Ramos (cell line): ENCODE data around the gene KY.
"Not testable (repeated sequence)": the region's sequence is repeated elsewhere in the genome, so short reads cannot be mapped to it uniquely, and the experiment has no call there.

Source experiments
- in situ Hi-C: fragments of 300-500 bp; cut with MboI; formaldehyde crosslinking; loops from one replicate; pipeline ENCODE4 v1.14.3; 2022; ENCODE audit warnings: low sequenced_read_pairs; ENCODE audit not compliant: unreplicated experiment

Gene KY

DNA sequence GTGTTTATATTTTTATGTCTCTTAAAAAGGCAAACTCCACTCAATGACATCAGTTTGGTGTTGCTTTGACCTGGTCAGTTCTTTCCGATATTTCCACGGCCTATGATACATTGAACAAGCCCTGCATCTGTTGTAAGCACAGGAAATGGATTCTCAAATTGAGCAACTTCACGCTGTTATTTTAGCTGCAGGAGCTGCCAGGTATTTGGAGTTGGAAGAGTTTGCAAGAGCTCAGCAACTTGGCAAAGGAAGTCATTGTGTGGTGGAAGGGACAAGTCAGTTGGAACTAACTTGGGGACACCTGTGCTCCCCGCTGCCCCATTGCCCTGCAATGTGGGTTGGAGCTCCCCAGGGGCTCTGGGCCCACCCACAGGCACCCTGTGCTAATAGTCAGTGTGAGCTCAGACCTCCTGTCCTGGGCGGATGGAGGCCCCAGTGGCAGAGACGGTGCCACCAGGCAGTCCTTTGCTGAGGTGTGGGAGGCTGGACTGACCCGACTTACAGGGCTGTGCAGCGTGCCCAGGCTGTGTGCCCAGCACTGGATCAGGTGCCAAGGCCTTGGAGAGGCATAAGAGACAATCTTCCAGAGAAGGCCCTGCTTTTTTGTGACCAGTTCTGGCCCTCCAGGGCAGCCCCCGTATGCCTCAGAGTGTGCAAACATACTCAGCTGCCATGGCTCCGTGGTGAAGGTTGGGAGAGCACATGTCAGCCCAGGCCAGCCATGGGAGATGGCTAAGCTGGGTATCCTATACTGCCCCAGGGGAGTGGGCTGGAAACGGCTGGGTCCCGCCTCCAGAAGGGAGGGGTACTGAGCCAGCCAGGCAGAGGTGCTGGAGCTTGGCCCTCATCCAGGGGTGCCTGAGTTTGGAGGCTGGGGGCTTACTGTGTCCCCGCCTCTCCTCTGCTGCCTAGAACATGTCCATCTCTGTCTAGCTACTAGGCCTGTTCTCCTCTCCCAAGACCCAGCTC lies 43.5 kb downstream of the KY start:
- in situ Hi-C loops: no loop called here

DNA sequence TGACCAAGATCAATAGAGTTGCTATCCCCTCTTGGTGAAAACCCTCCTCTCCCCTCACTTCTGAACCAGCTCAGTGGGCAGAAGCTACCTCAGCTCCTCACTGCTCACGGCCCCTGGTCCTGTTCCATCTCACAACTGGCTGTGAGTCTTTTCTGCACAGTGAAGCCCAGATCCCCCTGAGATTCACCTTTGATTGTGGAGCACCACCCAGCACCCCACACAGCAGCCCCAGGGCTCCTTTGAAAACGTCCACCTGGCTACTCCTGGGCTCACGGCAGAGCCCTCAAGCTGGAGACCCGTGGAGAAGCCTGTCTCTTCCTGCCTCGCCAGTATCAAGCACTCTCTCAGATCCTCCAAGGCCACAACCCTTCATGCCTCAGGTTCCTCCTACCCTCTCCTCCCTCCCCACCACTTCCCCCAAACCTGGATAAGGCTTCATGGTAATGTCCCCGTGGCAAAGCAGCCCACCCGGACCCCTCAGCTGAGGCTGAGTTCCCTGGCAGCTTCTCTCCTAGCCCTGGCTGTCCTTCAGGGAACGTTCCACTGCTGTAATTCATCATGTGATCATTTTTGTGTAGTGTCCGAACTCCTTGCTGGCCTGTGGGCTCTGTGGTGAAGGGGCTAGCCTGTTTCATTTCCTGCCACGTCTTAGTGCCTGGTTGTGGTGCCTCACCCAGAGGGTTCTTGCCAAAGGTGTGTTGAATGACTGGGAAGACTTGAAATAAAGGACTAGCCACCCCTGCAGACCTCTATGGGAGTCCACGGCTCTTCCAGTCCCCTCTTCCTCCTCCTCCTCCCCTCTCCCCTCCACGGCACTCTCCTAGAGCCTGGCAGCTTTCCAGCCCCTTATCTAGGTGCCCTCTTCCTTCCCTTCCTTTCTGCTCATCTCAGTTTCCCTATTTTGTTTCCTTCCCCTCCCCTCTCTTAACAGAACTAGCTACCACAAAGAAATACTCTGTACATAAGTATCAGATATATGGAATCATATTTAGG lies 44.5 kb downstream of the KY start:
- in situ Hi-C loops: no loop called here

DNA sequence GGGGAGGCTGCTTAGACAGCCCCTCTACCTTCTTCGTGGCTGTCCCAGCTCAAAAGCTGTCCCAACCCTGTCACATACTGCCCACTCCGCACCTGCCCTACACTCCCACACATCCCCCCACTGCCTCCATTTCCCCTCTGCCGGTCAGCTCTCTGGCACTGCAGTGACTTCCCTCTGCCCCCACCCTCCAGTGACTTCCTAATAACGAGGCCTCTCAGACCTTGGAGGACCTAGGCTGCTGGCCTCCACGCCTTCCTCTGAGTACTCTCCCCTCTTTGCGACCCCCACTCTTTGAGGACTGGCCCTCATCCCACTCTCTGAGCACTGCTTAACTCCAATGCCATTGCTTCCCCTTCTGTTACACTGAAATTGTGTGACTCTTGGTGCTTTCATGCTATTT lies 45.3 kb downstream of the KY start:
- in situ Hi-C loops: no loop called here

DNA sequence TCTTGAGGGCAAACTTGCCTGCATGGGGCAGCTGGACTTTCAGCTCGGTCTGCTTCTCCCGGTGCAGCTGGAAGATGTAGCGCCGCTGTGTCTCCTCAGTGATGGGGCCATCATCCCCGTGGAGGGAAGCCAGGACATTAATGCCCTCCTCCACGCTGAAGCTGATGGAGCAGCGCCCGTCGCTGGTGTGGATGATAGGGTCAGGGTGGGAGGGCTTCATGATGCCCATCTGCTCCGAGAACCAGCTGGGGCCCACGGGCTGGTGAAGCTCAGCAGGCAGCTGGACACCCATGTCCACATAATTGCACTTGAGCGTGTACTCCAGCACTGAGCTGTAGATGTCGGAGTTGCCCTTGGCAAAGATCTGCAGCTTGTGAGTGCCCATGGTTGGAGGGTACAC lies 46.9 kb downstream of the KY start:
- in situ Hi-C loops: no loop called here

DNA sequence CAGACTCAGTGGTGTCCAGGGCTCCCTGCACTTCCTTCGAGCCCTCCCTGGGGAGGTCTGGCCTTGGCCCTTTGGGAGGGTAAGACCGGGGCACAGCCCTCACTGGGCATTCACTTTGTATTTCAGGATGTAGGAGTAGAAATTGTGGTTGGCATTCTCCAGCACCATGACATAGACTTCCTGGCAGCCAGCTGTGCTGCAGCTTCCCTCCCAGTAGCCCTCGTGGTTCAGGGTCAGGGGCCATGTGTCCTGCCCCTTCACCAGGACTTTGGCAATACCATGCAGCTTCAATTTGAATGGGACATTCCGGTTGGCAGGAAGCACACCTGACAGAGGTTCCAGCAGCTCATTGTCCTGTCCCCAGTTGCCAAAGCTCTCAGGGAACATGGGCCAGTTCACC lies 47.3 kb downstream of the KY start:
- in situ Hi-C loops: no loop called here

DNA sequence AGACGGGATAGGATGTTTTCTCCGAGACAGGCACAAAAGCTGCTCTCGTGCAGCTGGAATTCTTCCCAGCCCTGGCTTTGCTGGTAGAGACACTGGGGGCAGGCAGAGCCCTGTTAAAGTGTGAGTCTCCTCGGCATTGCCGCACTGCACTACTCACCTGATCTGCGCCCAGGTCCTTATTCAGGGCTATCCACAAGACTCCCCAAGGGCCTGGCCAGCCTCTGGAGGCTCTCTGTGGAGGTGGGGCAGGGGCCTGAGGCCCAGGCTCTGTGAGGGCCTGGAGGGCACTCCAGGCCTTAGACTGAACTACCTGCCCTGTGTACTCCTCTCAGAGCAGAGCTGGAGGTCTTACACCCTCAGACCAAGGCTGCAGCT lies 48.4 kb downstream of the KY start:
- in situ Hi-C loops: no loop called here

DNA sequence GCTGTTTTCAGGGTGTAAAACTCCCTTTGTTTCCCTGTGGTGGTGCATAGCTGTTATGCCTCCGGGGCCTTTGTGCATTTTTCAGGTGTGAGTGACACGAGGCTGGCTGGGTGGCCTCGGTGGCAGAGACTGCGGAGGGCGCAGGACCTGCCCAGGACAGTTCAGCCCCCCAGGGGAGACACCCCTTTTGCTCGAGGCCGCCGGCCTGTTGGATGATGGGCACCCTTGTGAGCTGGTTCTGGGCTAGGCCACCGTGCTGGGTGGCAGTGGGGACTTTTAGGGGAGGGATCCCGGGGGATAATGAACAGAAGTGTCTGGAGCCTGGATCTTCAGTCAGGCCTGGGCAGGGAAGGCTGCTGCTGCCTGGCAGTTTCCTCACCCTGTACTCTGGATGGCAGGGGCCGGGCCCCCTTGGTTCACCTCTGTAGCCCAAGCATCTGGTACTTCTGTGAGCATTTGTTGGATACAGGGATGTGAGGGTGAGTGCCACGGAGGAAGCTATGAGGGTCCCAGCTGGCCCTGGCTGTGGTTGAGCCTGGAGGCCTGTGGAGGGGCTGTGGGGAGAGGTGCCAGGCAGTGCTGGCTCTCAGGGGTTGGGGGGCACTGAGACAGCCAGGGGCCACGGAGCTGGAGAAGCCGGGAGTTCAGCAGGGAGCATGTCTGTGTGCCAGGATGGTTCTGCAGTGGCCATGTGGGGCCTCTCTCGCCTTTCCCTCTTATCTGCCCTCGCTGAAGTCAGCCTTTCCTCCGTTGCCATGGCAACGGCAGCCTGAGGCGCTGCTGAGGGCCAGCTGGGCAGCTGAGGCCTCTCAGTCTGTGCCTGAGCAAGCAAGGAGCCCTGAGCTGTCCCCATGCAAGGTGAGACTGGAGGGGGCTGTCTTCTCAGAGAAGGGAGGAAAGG lies 49.0 kb downstream of the KY start:
- in situ Hi-C loops: no loop called here

DNA sequence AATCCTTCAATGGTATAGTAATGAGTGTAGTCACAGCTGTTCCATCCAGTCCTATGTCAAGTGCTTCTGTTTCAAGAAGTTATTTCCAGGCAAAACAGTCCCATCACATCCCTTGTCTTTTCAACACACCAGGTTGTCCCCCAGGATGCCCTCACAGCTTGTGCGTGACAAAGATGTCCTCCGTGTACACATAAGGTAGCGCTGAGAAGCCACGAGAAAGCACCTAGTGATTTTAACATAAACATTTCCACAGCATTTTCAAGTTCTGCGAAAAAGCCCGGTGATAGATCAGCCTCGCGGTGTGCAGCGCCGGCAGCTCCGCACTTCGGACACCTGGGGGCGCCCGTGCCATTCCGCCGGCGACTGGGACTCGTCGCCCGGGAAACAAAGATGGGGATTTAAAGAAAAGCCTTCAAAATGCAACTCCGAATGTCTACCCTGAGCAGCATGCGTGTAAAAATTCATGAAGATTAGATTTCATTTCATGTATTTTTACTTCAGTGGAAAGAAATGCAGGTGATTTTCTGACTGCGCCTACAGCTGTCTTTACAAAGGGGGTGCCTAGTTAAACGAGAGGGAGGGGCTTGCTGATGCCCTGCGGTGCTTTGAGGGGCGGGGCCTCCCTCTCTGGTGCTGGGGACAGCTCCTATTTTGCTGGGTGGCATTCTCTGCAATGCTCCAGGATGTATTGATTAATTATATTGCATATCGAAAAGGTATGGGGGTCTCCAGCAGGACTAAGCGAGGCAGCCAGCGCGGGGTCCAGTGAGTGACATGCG lies 49.9 kb downstream of the KY start:
- in situ Hi-C loops: no loop called here

DNA sequence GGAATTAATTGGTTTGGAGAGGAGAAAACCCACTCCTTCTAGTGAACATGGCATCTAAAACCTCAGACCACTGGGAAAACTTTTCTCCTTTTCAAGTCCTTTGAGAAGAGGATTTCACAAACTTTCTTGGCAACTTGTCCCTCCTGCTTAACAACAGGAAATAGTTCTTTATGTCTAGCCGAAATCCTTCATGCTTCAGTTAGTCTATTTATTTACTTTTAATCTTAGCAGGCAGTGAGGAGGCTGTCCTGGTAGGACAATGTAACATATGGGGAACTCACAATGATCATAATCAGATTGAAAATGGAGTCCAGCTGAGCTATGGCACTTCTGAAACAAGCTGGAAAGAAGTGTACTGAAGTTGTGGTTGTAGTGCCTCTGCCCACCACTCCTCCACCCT lies 50.6 kb downstream of the KY start:
- in situ Hi-C loops: no loop called here

DNA sequence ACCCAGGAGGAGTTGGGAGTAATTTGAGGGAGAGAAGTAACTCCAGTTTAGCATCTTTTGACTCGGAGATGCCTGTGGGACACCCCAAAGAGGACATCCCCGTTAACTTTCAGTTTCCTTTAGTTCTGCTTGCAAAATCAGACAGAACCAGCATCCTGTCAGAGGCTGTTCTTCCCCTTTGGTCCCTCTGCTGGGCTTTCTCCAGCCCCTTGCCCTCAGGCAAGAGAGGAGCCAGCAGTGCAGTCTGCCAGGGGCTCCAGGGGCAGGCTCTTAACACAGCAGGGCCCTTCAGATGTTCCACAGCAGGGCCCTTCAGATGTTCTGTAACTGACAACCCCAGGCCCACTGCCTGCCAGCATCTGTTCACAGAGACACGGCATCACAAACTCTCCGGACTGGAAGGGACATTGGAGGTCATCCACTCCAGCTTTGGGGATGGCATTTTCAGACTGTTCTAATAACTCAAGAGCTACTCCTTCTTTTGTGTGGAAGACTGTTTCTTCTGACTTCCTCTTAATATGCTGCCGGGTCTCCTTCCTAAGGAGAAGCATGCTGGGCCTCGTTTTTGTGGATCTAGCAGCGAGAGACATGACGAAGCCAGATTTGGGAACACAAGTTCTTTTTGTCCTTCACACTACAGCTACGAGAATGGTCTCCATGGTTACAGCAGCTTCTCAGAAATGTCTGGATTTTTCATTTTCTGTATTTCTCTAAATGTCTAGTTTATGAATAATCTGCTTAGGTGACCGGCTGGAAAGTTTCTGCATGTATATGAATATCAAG lies 51.9 kb downstream of the KY start:
- in situ Hi-C loops: no loop called here

DNA sequence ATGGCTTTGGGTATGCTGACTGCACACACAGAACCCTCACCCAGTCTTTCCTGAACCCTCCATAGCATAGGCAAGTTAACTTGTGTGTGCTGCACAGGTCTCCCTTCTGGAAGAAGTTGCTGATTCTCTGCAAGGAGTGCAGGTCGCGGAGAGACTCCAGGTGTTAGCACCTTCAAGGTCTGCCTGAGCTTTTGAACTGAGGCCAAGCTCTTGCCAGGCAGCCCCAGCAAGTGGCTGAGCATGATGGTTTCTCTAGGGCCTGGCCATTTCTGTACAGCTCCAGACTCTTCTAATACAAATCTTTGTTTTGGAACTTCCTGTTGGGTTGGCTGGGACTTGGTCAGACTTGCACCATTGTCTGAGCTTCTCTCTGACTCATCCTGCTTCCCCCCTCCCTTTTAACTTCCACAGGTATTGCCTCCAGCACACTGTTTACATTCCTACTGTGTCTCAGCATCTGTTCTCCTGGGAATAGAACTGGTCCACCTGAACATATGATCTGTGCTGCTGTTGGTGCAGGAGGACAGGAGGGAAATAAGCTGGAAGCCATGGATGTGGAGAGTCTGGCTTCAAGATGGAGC lies 53.3 kb downstream of the KY start:
- in situ Hi-C loops: no loop called here

DNA sequence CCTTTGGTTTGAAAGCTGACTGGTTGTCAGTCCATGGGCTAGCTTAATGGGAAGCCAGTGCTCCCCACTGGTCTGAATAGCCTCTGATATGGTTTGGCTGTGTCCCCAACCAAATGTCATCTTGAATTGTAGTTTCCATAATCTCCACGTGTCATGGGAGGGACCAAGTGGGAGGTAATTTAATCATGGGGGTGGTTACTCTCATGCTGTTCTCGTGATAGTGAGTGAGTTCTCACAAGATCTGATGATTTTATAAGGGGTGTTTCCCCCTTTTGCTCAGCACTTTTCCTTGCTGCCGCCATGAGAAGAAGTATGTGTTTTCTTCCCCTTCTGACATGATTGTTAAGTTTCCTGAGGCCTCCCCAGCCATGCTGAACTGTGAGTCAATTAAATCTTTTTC lies 55.8 kb downstream of the KY start:
- in situ Hi-C loops: not testable (repeated sequence)

DNA sequence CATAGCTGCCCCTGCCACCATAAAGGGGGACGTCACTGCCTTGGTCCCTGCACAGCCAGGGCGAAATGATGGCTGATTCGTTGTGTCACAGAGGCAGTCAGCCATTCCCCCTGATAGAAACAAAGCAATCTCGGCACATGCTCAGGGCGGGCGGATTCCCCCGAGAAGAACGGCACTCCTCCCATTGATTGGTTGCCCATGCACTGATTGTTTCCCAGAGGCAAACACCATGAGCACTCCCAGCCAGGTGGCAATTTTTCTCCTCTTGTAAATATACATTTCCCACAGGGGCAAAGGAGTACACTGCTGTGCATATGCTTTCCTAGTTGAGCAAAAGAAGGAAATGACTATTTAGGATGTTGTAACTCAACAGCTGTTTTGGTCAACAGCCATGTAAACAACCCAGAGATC lies 56.5 kb downstream of the KY start:
- in situ Hi-C loops: no loop called here

DNA sequence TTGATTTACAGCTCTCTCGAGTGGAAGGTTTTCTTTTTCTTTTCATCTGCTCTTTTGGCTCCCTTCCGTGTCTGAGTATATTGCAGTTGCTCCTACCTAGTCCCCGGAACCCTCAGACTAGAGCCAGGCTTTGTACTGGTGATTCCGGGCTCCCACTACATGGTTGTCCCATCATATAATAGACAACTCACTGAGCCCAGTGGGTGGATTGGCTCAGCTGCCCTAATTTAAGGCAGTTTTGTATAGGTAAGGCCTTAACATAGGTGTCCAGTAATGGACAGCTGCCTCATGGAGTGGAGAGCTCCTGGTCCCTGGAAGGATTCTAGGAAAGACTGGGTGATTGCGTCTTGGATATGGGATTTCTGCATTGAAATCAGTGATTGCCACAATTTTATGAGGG lies 58.0 kb downstream of the KY start:
- in situ Hi-C loops: no loop called here

DNA sequence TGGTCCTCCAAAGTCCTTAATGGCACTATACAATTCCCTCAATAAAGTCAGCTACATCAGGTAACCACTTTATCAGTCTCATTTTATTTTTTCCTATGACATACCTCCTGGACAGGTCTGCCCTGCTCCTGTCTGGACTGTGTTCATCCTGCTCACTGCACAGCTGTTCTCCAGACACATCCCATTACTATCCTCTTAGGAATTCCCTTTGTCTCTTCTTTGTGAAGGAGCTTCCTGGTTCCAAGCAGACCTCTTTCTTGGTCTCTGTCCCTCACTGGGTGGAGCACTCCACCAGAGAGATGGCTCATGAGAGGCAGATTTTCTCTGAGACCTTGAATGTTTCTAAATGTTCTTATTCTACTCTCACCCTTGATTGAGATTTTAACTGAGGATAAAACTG lies 60.1 kb downstream of the KY start:
- in situ Hi-C loops: no loop called here

DNA sequence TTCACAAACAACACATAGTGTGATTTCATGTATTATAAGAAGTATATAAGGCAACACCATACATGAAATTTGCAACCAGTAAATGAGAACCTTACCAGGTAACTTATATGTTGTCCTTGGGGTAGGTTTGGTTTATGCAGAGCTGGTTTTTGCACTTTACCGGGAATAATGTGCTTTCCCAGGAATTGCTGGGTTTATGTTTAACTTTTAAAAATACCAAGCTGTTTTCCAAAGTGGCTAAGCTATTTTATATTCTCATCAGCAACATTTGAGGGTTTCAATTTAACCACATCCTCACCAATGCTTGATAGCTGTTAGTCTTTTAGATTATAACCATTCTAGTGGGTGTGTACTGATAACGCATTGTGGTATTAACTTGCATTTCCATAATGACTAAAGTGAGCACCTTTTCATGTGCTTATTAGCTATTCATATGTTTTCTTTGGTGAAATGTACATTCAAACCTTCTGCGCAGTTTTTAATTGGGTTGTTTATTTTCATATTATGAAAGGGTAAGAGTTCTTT lies 71.6 kb downstream of the KY start:
- in situ Hi-C loops: no loop called here

DNA sequence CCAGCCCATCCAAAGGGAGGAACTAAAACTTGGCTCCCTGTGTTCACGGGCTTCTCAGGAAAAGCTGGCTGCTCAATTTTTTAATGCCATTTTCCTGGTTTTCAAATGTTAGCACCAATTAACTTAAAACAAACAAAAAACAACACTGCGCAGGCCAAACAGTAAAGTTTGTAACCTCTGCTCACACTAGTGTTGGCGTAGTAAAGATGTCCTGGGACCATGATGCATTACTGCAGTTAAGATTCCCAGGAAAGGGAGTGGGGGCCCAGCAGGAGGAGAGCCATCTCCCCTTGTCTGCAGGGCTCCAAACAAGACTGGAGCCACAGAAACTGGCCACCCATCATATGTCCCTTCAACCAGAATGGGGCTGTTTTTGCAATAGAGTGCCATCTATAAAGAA lies 74.0 kb downstream of the KY start:
- in situ Hi-C loops: no loop called here

DNA sequence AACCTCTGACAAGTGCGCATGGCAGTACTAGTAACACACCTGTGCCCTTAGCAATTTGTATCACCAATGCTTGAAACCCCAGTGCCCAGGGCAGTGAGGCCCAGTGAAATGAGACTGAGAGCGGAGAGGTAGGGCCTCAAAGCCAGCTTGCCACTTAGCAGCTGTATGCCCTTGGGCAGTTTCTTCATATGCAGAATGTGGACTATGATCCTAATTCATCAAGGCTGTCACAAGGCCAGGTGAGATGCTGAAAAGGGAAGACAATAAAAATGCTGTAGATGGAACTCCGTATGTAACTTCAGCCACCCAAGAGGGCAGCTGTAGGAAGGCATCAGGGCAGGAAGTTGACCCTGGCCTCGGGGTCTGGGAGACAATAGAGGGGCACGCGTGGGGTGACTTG lies 74.4 kb downstream of the KY start:
- in situ Hi-C loops: no loop called here
